Measurements from ENCODE around the gene MTMR11.

GRCh38 chr1:149879556-149879955 lies 57.1 kb downstream of the MTMR11 start:
- TF ChIP-seq ZBTB43 (CRISPR knock-in tag; IDR thresholded peaks at IDR 0.05) (no peak), CTCF (IDR thresholded peaks at IDR 0.05) (no peak), CREM (CRISPR knock-in tag; IDR thresholded peaks at IDR 0.05) (no peak), NFYB (CRISPR knock-in tag; conservative IDR thresholded peaks at IDR 0.05; ENCODE audit: low read depth) (no peak), JUN (CRISPR knock-in tag; IDR thresholded peaks at IDR 0.05) (no peak), ZNF281 (CRISPR knock-in tag; IDR thresholded peaks at IDR 0.05) (no peak), SP1 (CRISPR knock-in tag; conservative IDR thresholded peaks at IDR 0.05) (no peak), ATF1 (CRISPR knock-in tag; IDR thresholded peaks at IDR 0.05) (no peak), ZNF138 (CRISPR knock-in tag; conservative IDR thresholded peaks at IDR 0.05) (no peak), NR1H2 (CRISPR knock-in tag; IDR thresholded peaks at IDR 0.05) (no peak), HMGXB4 (CRISPR knock-in tag; IDR thresholded peaks at IDR 0.05) (no peak)
